ENCODE results near the gene DACH1. TPM values are rescaled to one million over a fixed set of nuclear protein-coding genes. Genes with fewer than 3 reads are reported as not detected.

The DACH1 gene
- total RNA-seq, 2 donors from 2014 or later: 0.39 to 1.6 TPM

DNA sequence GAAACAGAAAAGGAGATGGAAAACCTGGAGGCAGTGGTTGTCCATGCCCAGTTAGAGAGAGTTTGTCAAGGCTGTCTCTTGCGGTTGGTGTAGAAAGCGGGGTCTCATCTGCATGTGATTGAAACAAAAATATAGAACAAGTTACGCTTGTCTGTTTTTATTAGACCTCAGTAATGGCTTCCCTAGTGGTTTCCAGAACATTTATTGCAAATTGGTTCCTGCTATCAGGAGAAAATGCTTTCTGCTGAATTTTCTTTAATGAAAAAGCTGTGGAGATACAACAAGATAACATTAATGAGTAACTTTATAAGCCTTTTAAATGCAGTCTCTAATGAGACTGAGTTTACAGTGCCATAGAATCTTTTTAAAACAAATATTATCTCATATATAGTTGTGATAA lies 378.0 kb downstream of the DACH1 start:
- no peaks in the 10 kb centered on the region for H3K4me1 ChIP-seq

DNA sequence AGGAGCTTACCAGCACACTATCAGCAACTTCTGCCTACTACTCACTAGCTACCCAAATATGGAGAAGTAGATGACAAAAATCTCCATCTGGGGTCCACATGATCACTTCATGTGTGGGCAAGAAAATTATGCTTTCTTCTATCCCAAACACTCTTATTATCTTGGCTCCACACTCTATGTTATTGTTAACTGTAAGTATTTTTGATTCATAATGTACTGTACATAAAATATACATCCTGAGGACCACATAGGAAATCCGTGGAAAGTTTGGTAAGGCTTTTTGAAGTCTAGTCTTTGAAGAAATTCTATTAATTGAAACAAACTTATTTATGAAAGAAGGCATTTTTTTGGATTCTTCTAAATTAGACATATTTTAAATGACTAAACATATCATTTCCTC lies 378.8 kb downstream of the DACH1 start:
- TF ChIP-seq, protein P1, sequence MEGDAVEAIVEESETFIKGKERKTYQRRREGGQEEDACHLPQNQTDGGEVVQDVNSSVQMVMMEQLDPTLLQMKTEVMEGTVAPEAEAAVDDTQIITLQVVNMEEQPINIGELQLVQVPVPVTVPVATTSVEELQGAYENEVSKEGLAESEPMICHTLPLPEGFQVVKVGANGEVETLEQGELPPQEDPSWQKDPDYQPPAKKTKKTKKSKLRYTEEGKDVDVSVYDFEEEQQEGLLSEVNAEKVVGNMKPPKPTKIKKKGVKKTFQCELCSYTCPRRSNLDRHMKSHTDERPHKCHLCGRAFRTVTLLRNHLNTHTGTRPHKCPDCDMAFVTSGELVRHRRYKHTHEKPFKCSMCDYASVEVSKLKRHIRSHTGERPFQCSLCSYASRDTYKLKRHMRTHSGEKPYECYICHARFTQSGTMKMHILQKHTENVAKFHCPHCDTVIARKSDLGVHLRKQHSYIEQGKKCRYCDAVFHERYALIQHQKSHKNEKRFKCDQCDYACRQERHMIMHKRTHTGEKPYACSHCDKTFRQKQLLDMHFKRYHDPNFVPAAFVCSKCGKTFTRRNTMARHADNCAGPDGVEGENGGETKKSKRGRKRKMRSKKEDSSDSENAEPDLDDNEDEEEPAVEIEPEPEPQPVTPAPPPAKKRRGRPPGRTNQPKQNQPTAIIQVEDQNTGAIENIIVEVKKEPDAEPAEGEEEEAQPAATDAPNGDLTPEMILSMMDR (IDR thresholded peaks at IDR 0.05): no peak
- H3K9me3 ChIP-seq: no peaks in the 10 kb centered on the region
- H3K4me3 ChIP-seq: no peak overlapping the region
- H3K27ac ChIP-seq: no peak overlapping the region
- no peaks in the 10 kb centered on the region for H3K4me1 ChIP-seq
- DNase-seq (ENCODE audit: low spot score): no peak
- H3K36me3 ChIP-seq: no peaks in the 10 kb centered on the region
- no peaks in the 10 kb centered on the region for H3K27me3 ChIP-seq

More for the DNA sequence above, 378.0 kb downstream of the DACH1 start:
- no peaks in the 10 kb centered on the region for H3K36me3 ChIP-seq
- no peak for DNase-seq (ENCODE audit: low spot score)
- H3K4me3 ChIP-seq: no peak overlapping the region
- no peaks in the 10 kb centered on the region for H3K27me3 ChIP-seq
- H3K27ac ChIP-seq: no peak overlapping the region
- TF ChIP-seq, protein P1 (IDR thresholded peaks at IDR 0.05): no peak
- H3K9me3 ChIP-seq: no peaks in the 10 kb centered on the region

DNA sequence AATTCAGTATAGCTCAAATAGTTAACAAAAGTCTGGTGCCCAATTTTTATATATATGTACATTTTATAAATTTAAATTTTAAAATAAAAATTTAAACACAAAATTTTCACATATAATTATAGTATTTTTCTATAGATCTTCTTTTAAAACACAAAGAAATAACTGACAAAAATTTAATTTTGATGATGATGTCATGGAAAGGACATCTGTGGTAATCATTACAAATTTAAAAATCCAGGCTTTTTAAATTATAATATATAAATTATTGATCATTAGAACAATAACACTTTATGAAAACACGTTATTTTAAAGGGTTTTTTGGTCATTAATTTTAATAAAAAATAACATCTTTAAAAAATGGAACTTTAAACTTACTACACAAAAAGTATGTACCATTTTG lies 381.1 kb downstream of the DACH1 start:
- DNase-seq (ENCODE audit: low spot score): no peak
- Histone ChIP-seq H3K4me3 (no peak overlapping the region), H3K4me1 (no peaks in the 10 kb centered on the region), H3K27me3 (no peaks in the 10 kb centered on the region), H3K27ac (no peak overlapping the region), H3K36me3 (no peaks in the 10 kb centered on the region), H3K9me3 (no peaks in the 10 kb centered on the region)
- TF ChIP-seq, protein P1 (IDR thresholded peaks at IDR 0.05): no peak

DNA sequence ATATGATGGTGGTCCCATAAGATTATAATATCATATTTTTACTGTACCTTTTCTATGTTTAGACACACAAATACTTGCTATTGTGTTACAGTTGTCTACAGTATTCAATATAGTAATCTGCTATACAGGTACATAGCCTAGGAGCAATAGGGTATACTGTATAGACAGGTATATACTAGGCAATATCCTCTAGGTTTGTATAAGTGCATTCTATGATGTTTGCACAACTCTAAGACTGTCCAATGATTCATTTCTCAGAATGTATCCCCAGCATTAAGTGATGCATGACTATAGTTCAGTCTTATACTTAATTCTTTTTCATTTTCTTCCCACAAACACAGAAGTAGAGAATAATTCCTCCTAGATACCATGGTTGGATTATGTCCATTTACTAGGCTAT lies 383.3 kb downstream of the DACH1 start:
- H3K4me3 ChIP-seq: no peak overlapping the region
- no peak overlapping the region for H3K27ac ChIP-seq
- TF ChIP-seq, protein P1 (IDR thresholded peaks at IDR 0.05): no peak
- no peaks in the 10 kb centered on the region for H3K9me3 ChIP-seq
- no peaks in the 10 kb centered on the region for H3K4me1 ChIP-seq
- no peaks in the 10 kb centered on the region for H3K27me3 ChIP-seq
- no peak for DNase-seq (ENCODE audit: low spot score)
- no peaks in the 10 kb centered on the region for H3K36me3 ChIP-seq

DNA sequence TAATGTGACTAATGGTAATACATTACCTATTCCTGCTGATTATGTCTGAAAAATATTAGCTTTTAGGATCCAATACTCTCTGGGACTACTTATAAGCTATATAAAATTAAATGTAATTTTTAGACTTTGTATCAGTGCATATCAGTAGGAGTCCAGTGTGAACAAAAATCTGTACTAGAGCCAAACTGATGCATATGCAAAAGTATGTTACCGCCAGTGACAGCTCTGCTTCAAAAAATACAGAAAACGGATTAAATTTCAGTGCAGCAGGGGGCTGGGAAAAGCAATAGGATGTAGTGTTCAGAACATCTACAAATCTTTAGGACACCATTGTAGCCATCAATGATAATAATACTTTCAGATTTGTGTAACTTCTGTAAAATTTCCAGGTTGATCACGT lies 385.5 kb downstream of the DACH1 start:
- Histone ChIP-seq H3K36me3 (no peaks in the 10 kb centered on the region), H3K4me3 (no peak overlapping the region), H3K27me3 (no peaks in the 10 kb centered on the region), H3K4me1 (no peaks in the 10 kb centered on the region), H3K9me3 (no peaks in the 10 kb centered on the region), H3K27ac (no peak overlapping the region)
- TF ChIP-seq, protein P1 (IDR thresholded peaks at IDR 0.05): no peak
- DNase-seq (ENCODE audit: low spot score): no peak

DNA sequence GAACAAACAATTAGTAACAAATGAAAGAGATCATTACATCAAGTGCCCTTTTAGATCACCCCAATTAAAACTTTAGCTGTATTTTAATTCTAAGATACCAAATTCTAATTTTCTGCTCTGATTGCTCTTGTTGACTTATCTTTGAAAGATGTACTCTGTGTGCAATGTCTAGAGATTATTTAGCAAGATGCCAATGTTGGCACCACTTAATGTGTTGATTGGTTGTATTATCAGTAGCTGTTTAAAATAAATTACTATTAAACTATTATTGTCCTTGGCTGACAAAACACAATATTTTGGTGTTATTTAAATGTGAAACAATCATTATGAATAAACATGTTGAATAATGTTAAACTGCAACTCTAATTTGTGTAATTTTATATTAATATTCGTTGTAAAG lies 386.0 kb downstream of the DACH1 start:
- H3K4me3 ChIP-seq: no peak overlapping the region
- no peak overlapping the region for H3K27ac ChIP-seq
- H3K27me3 ChIP-seq: no peaks in the 10 kb centered on the region
- H3K4me1 ChIP-seq: no peaks in the 10 kb centered on the region
- H3K9me3 ChIP-seq: no peaks in the 10 kb centered on the region
- no peaks in the 10 kb centered on the region for H3K36me3 ChIP-seq
- TF ChIP-seq, protein P1 (IDR thresholded peaks at IDR 0.05): no peak
- no peak for DNase-seq (ENCODE audit: low spot score)
